ENCODE measurements around the gene TMEM88.

Gene TMEM88

DNA sequence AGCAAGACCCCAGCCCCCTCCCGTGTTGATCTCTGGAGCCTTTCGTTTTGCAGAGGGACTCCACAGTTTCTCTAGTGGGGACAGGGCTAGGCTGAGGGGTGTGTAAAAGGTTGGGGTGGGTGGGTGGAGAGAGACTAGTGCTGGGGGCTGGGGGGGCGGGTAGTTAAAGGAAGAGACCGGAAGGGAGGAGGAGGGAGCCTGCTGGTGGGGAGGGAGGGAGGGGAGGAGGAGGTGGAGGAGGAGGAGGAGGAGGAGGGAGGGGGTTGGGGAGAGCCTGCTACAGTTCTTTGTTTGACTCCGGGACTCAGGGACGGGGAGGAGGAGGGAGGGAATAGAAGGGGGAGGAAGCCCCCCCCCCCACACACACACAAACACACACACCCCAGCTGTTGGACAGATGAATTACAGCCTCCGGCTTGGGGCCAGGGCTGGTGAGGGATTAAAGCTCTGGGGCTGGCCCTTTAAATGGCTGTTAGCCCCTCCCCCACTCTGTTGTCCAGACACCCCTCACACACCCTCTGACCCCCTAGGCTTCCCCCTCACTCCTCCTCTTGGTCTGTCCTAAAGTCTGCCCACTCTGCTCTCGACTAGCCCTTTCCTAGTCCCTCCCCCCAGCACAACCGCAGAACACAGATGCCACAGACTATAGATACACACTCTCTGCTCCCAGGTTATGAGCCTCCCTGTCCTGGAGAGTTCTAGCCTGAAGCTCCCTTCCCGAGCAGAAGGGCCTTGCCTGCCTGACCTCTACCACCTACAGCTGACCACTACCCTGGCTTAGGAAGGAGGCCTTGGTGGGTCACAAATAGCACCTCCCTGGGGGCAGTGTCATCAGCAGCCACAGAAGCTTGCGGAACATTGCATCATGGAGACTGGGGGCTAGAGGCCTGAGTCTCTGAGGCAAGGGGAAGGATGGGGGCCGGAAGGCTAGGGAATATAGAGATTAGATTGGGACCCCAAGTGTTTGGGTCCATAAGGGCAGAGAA, 16.5 kb upstream of the TMEM88 start:
- POLR2A ChIA-PET: interaction anchor here (3.6 kb wide), 1 partner anchor 18 kb away, joined by 23 read pairs; the partner anchor contains the start of gene NAA38
- peak overlapping the region; percentile 83 for H3K4me3 ChIP-seq (ENCODE audit: low read depth, low read length)
- CTCF ChIA-PET: interaction anchor here (0.7 to 3.0 kb wide), 10 partner anchors 12 to 281 kb away, joined by 3 to 16 read pairs (median 6); partner anchors contain the start of genes CYB5D1, NAA38 and TMEM88
- DNase-seq (ENCODE audit: low read depth, low spot score): no peak
- no peak for TF ChIP-seq CTCF (IDR thresholded peaks at IDR 0.05; ENCODE audit: insufficient read depth, low read length, missing control alignments)

DNA sequence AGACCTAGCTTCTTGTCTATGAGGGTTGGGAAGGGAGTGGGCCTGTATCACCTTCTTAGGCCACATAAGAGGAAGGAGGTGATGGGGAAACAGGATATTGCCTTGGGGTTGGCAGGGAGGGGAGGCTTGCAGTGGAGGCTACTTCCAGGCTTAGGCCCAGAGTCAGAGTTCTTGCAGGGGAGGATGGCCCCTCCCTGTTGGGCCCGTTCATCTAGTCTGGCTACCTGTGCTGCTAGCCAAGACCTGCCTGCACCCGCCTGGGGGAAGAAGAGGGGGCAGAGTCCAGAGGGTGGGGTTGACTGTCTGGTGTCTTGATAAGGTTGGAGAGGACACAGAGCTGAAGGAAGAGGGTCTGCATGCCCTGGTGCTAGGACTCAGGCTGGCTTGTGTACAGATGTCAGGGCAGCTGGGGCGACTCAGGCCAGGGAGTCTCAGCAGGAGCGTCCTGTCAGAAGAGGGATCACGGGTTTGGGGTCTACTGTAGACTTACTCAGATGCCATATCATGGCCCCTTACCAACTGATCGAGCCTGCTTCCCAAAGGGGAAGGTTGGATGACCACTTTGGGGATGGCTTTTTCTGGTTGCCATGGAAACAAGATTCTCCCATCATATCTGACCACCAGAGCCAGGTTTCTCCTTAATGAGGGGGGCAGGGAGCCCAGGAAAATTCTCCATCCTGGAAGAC, 15.5 kb upstream of the TMEM88 start:
- ChIA-PET CTCF (interaction anchor here (0.7 to 3.0 kb wide), 6 partner anchors 11 to 202 kb away, joined by 3 to 16 read pairs (median 5); partner anchors contain the start of genes CYB5D1, NAA38 and TMEM88), POLR2A (no interaction called here)
- peak overlapping the region; percentile 83 for H3K4me3 ChIP-seq (ENCODE audit: low read depth, low read length)
- no peak for TF ChIP-seq CTCF (IDR thresholded peaks at IDR 0.05; ENCODE audit: insufficient read depth, low read length, missing control alignments)
- no peak for DNase-seq (ENCODE audit: low read depth, low spot score)

DNA sequence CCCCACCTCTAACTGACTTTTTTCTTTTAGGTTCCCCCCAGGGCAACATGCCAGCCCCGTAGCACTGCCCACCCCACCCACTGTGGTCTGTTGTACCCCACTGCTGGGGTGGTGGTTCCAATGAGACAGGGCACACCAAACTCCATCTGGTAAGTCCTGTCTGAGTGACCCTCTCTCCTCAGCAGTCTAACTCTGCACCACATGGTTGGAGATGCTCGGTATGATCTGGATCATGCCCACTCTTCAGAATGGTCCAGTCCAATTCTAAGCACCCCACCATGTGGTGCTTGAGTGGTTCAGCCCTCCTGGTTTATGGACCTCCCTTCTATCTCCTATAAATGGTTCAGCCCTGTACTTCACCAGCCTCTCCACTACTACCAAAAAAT, 15.0 kb upstream of the TMEM88 start:
- no peak for TF ChIP-seq CTCF (IDR thresholded peaks at IDR 0.05; ENCODE audit: insufficient read depth, low read length, missing control alignments)
- CTCF ChIA-PET: interaction anchor here (1.2 to 7.0 kb wide), 5 partner anchors 11 to 152 kb away, joined by 3 to 36 read pairs (median 9); partner anchors contain the start of genes CYB5D1, NAA38, TMEM88 and TP53
- no peak overlapping the region for H3K4me3 ChIP-seq (ENCODE audit: low read depth, low read length)
- POLR2A ChIA-PET: no interaction called here
- no peak for DNase-seq (ENCODE audit: low read depth, low spot score)

DNA sequence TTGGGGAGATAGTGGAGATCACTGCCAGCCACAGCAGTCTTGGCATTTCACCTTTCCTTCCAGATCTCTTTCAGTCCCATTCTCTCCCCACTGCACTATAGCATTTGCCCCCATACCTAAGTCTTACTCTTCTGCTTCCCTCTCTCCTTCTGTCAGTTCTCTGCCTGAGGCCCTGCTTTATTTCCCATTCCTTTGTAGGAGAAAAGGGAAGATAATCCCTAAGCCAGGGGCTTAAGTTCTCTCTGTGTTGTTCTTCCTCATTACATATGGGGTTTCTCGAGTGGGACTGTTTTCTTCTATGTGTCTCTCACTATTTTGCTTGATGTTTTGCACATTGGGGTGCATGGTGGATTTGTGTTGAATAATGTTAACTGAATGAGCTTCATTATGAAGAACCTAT, 14.4 kb upstream of the TMEM88 start:
- CTCF ChIA-PET: interaction anchor here (0.6 to 7.0 kb wide), 8 partner anchors 9 to 153 kb away, joined by 3 to 36 read pairs (median 4); partner anchors contain the start of genes TP53 and WRAP53
- peak overlapping the region; percentile 23 for H3K4me3 ChIP-seq (ENCODE audit: low read depth, low read length)
- POLR2A ChIA-PET: no interaction called here

GRCh38 chr17:7840875-7841274, 14.0 kb upstream of the TMEM88 start:
- TF ChIP-seq CTCF (IDR thresholded peaks at IDR 0.05; ENCODE audit: insufficient read depth, low read length, missing control alignments): no peak
- DNase-seq (ENCODE audit: low read depth, low spot score): no peak
- peak overlapping the region; percentile 73 for H3K4me3 ChIP-seq (ENCODE audit: low read depth, low read length)
- CTCF ChIA-PET: interaction anchor here (0.6 to 7.0 kb wide), 8 partner anchors 9 to 153 kb away, joined by 3 to 36 read pairs (median 4); partner anchors contain the start of genes TP53 and WRAP53
- POLR2A ChIA-PET: interaction anchor here (0.7 kb wide), 1 partner anchor 43 kb away, joined by 3 read pairs; no protein-coding TSS in a partner anchor

More for the DNA sequence above, 14.4 kb upstream of the TMEM88 start:
- no peak for DNase-seq (ENCODE audit: low read depth, low spot score)
- TF ChIP-seq CTCF (IDR thresholded peaks at IDR 0.05; ENCODE audit: insufficient read depth, low read length, missing control alignments): no peak
